Measurements from ENCODE around the gene ALOX5.

GRCh38 chr10:45375101-45375500, 1.1 kb downstream of the ALOX5 start:
- TF ChIP-seq POLR2A (IDR thresholded peaks at IDR 0.05; ENCODE audit: low read length) (no peak), GATA1 (IDR thresholded peaks at IDR 0.05; ENCODE audit: low read depth, low read length) (no peak)
